Measurements from ENCODE around the gene RPA1.

DNA sequence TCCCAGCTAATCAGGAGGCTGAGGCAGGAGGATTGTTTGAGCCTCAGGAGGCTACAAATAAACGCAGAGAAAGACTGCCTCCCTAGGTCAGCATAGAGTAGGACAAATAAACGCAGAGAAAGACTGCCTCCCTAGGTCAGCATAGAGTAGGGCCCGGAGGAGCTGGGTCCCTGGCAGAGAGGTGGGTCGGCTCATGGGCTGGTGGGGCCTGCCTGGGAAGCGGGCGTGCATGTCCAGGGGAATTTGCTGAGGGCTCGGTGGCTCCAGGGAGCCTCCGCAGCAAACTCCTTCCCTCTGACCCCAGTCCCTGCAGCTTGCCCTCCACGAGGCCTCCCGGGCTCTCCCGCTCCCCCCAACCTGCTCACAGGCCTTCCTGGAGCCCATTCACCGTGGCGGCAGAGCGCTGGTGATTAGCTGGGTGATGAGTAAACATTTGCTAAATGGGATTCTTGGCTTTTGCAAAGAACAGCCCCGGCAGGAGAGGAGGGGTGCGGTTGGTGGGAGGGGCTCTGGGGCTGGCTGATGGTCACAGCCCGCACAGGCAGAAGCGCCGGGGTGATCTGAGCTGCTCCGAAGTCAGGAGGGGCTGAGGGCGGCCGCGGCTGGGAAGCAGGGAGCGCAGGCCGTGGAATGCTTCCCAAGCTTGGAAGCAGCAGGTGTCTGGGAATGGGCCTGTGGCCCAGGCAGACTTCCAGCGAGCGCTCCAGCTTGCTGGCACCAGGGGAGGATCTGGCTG lies 102.2 kb downstream of the RPA1 start:
- TF ChIP-seq EZH2phosphoT487 (IDR thresholded peaks at IDR 0.05; ENCODE audit: low read depth, severe bottlenecking, unreplicated experiment): no peak
- TF ChIP-seq, protein P1, sequence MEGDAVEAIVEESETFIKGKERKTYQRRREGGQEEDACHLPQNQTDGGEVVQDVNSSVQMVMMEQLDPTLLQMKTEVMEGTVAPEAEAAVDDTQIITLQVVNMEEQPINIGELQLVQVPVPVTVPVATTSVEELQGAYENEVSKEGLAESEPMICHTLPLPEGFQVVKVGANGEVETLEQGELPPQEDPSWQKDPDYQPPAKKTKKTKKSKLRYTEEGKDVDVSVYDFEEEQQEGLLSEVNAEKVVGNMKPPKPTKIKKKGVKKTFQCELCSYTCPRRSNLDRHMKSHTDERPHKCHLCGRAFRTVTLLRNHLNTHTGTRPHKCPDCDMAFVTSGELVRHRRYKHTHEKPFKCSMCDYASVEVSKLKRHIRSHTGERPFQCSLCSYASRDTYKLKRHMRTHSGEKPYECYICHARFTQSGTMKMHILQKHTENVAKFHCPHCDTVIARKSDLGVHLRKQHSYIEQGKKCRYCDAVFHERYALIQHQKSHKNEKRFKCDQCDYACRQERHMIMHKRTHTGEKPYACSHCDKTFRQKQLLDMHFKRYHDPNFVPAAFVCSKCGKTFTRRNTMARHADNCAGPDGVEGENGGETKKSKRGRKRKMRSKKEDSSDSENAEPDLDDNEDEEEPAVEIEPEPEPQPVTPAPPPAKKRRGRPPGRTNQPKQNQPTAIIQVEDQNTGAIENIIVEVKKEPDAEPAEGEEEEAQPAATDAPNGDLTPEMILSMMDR (IDR thresholded peaks at IDR 0.05; ENCODE audit: poor library complexity): no peak
